GM13977 (cell line): ENCODE measurements around the gene CAMTA1.

ENCODE experiments used
- DNase-seq: peaks from one replicate; pipeline ENCODE4 v3.0.0; 2012; ENCODE audit warnings: low spot score
- in situ Hi-C: fragments of 300-500 bp; cut with MboI; formaldehyde crosslinking; loops from one replicate; pipeline ENCODE4 v1.12.0; 2022; ENCODE audit warnings: low sequenced_read_pairs, low pct_unique_long_range_greater_than_20kb, mixed read lengths, inconsistent platforms; ENCODE audit not compliant: unreplicated experiment
- TF ChIP-seq, protein P1 (sequence below): IDR thresholded peaks from 2 replicates; pipeline ENCODE4 v1.5.1; 2012; ENCODE audit warnings: mild to moderate bottlenecking, control low read depth; ENCODE audit not compliant: insufficient read depth; ENCODE audit errors: extremely low read depth, missing control alignments

Gene CAMTA1

DNA sequence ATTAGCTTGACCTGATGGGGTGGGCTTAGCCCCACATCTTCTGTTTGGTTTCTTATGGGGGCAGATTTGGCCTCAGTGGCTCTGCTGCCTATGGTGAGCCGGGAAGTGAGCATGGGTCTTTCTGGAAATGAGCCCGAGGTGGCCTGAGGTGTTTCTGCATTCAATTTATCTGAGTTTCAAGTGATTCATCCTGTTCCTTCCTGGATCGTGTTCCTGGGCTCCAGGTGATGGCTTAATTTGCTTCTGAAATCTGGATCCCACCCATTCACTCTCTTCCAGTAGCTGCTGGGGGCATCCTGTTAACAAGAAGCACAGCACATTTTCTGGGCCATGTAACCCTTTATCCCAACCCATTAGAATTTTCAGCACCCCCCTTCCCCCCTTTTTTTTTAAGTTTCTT lies 324.6 kb downstream of the CAMTA1 start:
- in situ Hi-C loops = no loop called here
- TF ChIP-seq, protein P1, sequence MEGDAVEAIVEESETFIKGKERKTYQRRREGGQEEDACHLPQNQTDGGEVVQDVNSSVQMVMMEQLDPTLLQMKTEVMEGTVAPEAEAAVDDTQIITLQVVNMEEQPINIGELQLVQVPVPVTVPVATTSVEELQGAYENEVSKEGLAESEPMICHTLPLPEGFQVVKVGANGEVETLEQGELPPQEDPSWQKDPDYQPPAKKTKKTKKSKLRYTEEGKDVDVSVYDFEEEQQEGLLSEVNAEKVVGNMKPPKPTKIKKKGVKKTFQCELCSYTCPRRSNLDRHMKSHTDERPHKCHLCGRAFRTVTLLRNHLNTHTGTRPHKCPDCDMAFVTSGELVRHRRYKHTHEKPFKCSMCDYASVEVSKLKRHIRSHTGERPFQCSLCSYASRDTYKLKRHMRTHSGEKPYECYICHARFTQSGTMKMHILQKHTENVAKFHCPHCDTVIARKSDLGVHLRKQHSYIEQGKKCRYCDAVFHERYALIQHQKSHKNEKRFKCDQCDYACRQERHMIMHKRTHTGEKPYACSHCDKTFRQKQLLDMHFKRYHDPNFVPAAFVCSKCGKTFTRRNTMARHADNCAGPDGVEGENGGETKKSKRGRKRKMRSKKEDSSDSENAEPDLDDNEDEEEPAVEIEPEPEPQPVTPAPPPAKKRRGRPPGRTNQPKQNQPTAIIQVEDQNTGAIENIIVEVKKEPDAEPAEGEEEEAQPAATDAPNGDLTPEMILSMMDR = no peak
- DNase-seq = no peak

- TF ChIP-seq, protein P1 = no peak
- in situ Hi-C loops = no loop called here
- no peak for DNase-seq
These were observed 325.1 kb downstream of the CAMTA1 start for GRCh38 chr1:7110321-7110720.

DNA sequence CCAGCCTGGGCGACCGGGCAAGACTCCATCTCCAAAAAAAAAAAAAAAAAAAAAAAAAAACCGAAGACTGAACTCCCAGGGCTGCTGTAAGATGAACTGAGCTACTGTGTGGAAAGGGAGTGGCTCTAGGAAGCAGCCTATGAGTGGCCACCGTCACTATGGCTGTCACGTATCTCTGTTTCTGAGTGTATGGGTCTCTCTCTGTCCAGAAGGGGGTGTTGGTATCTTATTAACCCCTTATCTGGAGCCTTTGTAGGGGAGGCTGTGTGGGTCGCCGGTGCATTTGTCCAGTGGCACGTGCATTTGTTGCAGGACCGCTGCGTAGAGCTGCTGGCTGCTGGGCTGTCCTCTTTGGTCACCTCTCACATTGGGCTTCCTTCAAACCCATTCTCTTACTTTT lies 326.6 kb downstream of the CAMTA1 start:
- no peak for DNase-seq
- TF ChIP-seq, protein P1 = no peak
- in situ Hi-C loops = no loop called here

DNA sequence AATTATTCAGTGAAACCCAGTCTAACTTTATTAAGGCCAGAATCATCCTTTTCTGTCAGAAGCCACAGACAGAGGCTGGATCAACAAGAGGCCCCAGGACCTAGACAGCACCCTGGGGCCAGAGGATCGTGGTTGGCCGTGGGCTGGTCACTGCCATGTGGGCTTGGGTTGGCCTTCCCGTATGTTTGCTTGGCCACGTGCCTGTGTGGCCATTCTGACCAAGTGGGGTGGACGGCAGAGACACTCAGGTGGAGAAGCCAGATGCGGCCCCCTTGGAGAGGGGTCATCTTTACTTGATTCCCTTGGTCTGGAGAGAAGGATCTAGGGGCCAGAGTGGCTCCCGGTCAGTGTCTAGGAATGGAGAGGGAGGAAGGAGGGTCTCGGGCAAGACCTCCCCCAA lies 327.9 kb downstream of the CAMTA1 start:
- in situ Hi-C loops = no loop called here
- TF ChIP-seq, protein P1 = no peak
- no peak for DNase-seq

- TF ChIP-seq, protein P1 = no peak
- in situ Hi-C loops = no loop called here
- DNase-seq = no peak
These were observed 328.6 kb downstream of the CAMTA1 start for GRCh38 chr1:7113822-7114221.

- in situ Hi-C loops = no loop called here
- TF ChIP-seq, protein P1 = no peak
These were observed 330.7 kb downstream of the CAMTA1 start for GRCh38 chr1:7116001-7116400.

GRCh38 chr1:7117399-7118281 lies 332.4 kb downstream of the CAMTA1 start:
- TF ChIP-seq, protein P1 = no peak
- no peak for DNase-seq
- in situ Hi-C loops = no loop called here

More at GRCh38 chr1:7116001-7116400, 330.7 kb downstream of the CAMTA1 start:
- no peak for DNase-seq
